IMR-90 (cell line): ENCODE measurements around the gene LRRC36. TPM values are rescaled to one million over a fixed set of nuclear protein-coding genes. Genes with fewer than 3 reads are reported as not detected.

Experiments
- ATAC-seq: fragments of 200-7000 bp; cut with Tn5 transposase; 2 replicates; pipeline ENCODE4 v1.9.1; 2020; ENCODE audit warnings: low read depth, mild to moderate bottlenecking, moderate library complexity
- BruUV-seq: library from RNA; stranded (reverse); fragments of 400-500 nt; replicated peaks from 2 replicates; lab custom pipeline; 2021; lab: Mats Ljungman, UMichigan
- CTCF ChIA-PET: fragments of 300-600 bp; formaldehyde crosslinking; extraction: SDS; loops from one replicate; lab custom pipeline; 2021; ENCODE audit warnings: antibody characterized with exemption; lab: Yijun Ruan, JAX
- POLR2A ChIA-PET: fragments of 300-600 bp; sonication (Branson Sonifier 250); formaldehyde crosslinking; loops from one replicate; lab custom pipeline; 2022; ENCODE audit warnings: antibody characterized with exemption; ENCODE audit not compliant: unreplicated experiment; lab: Charles Lee
- DNase-seq: peaks from one replicate; pipeline ENCODE4 v3.0.0; 2013
- H2AFZ ChIP-seq: replicated peaks from 2 replicates; pipeline ENCODE3; 2013; ENCODE audit warnings: low read length, mild to moderate bottlenecking; ENCODE audit not compliant: poor library complexity
- H2AK5ac ChIP-seq: 2 replicates; pipeline ENCODE4 v1.6.1; 2013; ENCODE audit warnings: low read depth, low read length, inconsistent platforms
- H2AK9ac ChIP-seq: replicated peaks from 2 replicates; pipeline ENCODE3; 2013; ENCODE audit warnings: mild to moderate bottlenecking, low read depth, low read length, moderate library complexity; ENCODE audit not compliant: poor library complexity
- H2BK120ac ChIP-seq: 2 replicates; pipeline ENCODE4 v1.6.1; 2013; ENCODE audit warnings: low read depth, low read length, inconsistent platforms
- H2BK15ac ChIP-seq: 3 replicates; pipeline ENCODE4 v1.6.1; 2013; ENCODE audit warnings: low read depth, low read length, inconsistent platforms
- H2BK20ac ChIP-seq: 2 replicates; pipeline ENCODE4 v1.6.1; 2013; ENCODE audit warnings: low read depth, mild to moderate bottlenecking, inconsistent platforms, low read length, moderate library complexity
- H2BK5ac ChIP-seq: 2 replicates; pipeline ENCODE4 v1.6.1; 2013; ENCODE audit warnings: mild to moderate bottlenecking, low read depth, low read length, inconsistent platforms; ENCODE audit not compliant: poor library complexity, severe bottlenecking
- H3K14ac ChIP-seq: replicated peaks from 2 replicates; pipeline ENCODE4 v1.6.1; 2013; ENCODE audit warnings: low read depth, low read length, inconsistent platforms
- H3K18ac ChIP-seq: 2 replicates; pipeline ENCODE4 v1.6.1; 2013; ENCODE audit warnings: low read depth, low read length, control low read depth
- H3K23ac ChIP-seq: 2 replicates; pipeline ENCODE4 v1.6.1; 2013; ENCODE audit warnings: low read depth, low read length, inconsistent platforms
- H3K27ac ChIP-seq: 2 replicates; pipeline ENCODE4 v1.5.1; 2013; ENCODE audit warnings: mild to moderate bottlenecking, control low read depth, low read length; ENCODE audit not compliant: insufficient read depth
- H3K27me3 ChIP-seq: 2 replicates; pipeline ENCODE4 v1.6.1; 2013; ENCODE audit warnings: low read length; ENCODE audit not compliant: control insufficient read depth, insufficient read depth
- H3K36me3 ChIP-seq: 2 replicates; pipeline ENCODE4 v1.6.1; 2013; ENCODE audit warnings: low read length, mixed read lengths; ENCODE audit not compliant: control insufficient read depth, insufficient read depth
- H3K4ac ChIP-seq: 2 replicates; pipeline ENCODE4 v1.6.1; 2013; ENCODE audit warnings: low read depth, low read length, inconsistent platforms
- H3K4me1 ChIP-seq: 2 replicates; pipeline ENCODE4 v1.6.1; 2013; ENCODE audit warnings: low read length, mixed read lengths; ENCODE audit not compliant: control insufficient read depth, insufficient read depth
- H3K4me2 ChIP-seq: 2 replicates; pipeline ENCODE4 v1.6.1; 2013; ENCODE audit warnings: low read depth, mild to moderate bottlenecking, control low read depth, low read length, moderate library complexity
- H3K4me3 ChIP-seq: 2 replicates; pipeline ENCODE4 v1.5.1; 2013; ENCODE audit warnings: low read depth, mild to moderate bottlenecking, control low read depth, low read length, moderate library complexity; ENCODE audit not compliant: insufficient read depth
- H3K56ac ChIP-seq: 2 replicates; pipeline ENCODE4 v1.6.1; 2013; ENCODE audit warnings: low read length, inconsistent platforms; ENCODE audit not compliant: insufficient read depth; ENCODE audit errors: extremely low read depth
- H3K79me1 ChIP-seq, 2 experiments: 2 replicates each; pipeline ENCODE4 v1.6.1; 2013; ENCODE audit warnings: low read length in 2 of 2, inconsistent platforms in 1 of 2, low read depth in 1 of 2
- H3K9ac ChIP-seq: 2 replicates; pipeline ENCODE4 v1.6.1; 2013; ENCODE audit warnings: low read depth, low read length, control low read depth
- H3K9me1 ChIP-seq: 2 replicates; pipeline ENCODE4 v1.6.1; 2013; ENCODE audit warnings: low read length, inconsistent platforms; ENCODE audit not compliant: insufficient read depth
- H3K9me3 ChIP-seq: 2 replicates; pipeline ENCODE4 v1.6.1; 2013; ENCODE audit warnings: low read length; ENCODE audit not compliant: control insufficient read depth, insufficient read depth
- H4K20me1 ChIP-seq: 2 replicates; pipeline ENCODE4 v1.6.1; 2013; ENCODE audit warnings: low read length, inconsistent platforms; ENCODE audit not compliant: insufficient read depth
- H4K5ac ChIP-seq: 2 replicates; pipeline ENCODE4 v1.6.1; 2013; ENCODE audit warnings: mild to moderate bottlenecking, low read depth, low read length, control low read depth
- H4K8ac ChIP-seq, 2 experiments: 2 replicates each; pipeline ENCODE4 v1.6.1; 2013; ENCODE audit warnings: low read depth in 2 of 2, low read length in 2 of 2, control low read depth in 1 of 2, inconsistent platforms in 1 of 2
- H4K91ac ChIP-seq: 2 replicates; pipeline ENCODE4 v1.6.1; 2013; ENCODE audit warnings: low read depth, low read length, inconsistent platforms; ENCODE audit not compliant: insufficient read depth
- BHLHE40 ChIP-seq: fragments of 150-350 bp; IDR thresholded peaks from 2 replicates; pipeline ENCODE4 v1.6.1; 2016; ENCODE audit warnings: mild to moderate bottlenecking, low read depth, low read length
- CEBPB ChIP-seq: IDR thresholded peaks from 2 replicates; pipeline ENCODE4 v1.6.1; 2012; ENCODE audit warnings: low read depth, low read length, improper control_type of control experiment
- CHD1 ChIP-seq: IDR thresholded peaks from 2 replicates; pipeline ENCODE4 v1.6.1; 2012; ENCODE audit warnings: low read depth, low read length, improper control_type of control experiment
- CTCF ChIP-seq: conservative IDR thresholded peaks from 2 replicates; pipeline ENCODE4 v1.5.1; 2012; ENCODE audit warnings: mild to moderate bottlenecking, low read depth, low read length, improper control_type of control experiment
- ELK1 ChIP-seq: fragments of 150-350 bp; IDR thresholded peaks from 2 replicates; pipeline ENCODE4 v1.6.1; 2016; ENCODE audit warnings: low read depth, mild to moderate bottlenecking, low read length, moderate library complexity, borderline replicate concordance
- FOS ChIP-seq: fragments of 150-350 bp; IDR thresholded peaks from 2 replicates; pipeline ENCODE4 v1.6.1; 2016; ENCODE audit warnings: low read depth, low read length
- MAFK ChIP-seq: IDR thresholded peaks from 2 replicates; pipeline ENCODE4 v1.6.1; 2012; ENCODE audit warnings: low read depth, low read length, improper control_type of control experiment
- MAZ ChIP-seq: IDR thresholded peaks from 2 replicates; pipeline ENCODE4 v1.6.1; 2012; ENCODE audit warnings: low read depth, mild to moderate bottlenecking, low read length, improper control_type of control experiment, moderate library complexity, borderline replicate concordance
- MXI1 ChIP-seq: IDR thresholded peaks from 2 replicates; pipeline ENCODE4 v1.6.1; 2012; ENCODE audit warnings: low read depth, mild to moderate bottlenecking, low read length, moderate library complexity, borderline replicate concordance
- NFE2L2 ChIP-seq: fragments of 150-350 bp; IDR thresholded peaks from 2 replicates; pipeline ENCODE4 v1.6.1; 2016; ENCODE audit warnings: low read depth, mild to moderate bottlenecking, low read length
- POLR2A ChIP-seq: IDR thresholded peaks from 2 replicates; pipeline ENCODE4 v1.6.1; 2012; ENCODE audit warnings: mild to moderate bottlenecking, low read depth, low read length
- RAD21 ChIP-seq: IDR thresholded peaks from 2 replicates; pipeline ENCODE4 v1.6.1; 2012; ENCODE audit warnings: low read length, improper control_type of control experiment
- RCOR1 ChIP-seq: IDR thresholded peaks from 2 replicates; pipeline ENCODE4 v1.6.1; 2012; ENCODE audit warnings: mild to moderate bottlenecking, low read length, improper control_type of control experiment; ENCODE audit not compliant: insufficient replicate concordance
- RFX5 ChIP-seq: IDR thresholded peaks from 2 replicates; pipeline ENCODE4 v1.8.0; 2012; ENCODE audit warnings: low read depth, mild to moderate bottlenecking, low read length, moderate library complexity
- SMC3 ChIP-seq: fragments of 150-350 bp; IDR thresholded peaks from 2 replicates; pipeline ENCODE4 v1.6.1; 2016; ENCODE audit warnings: low read depth, mild to moderate bottlenecking, antibody characterized with exemption, low read length, moderate library complexity
- USF2 ChIP-seq: fragments of 150-350 bp; IDR thresholded peaks from 2 replicates; pipeline ENCODE4 v1.6.1; 2017; ENCODE audit warnings: mild to moderate bottlenecking, antibody characterized with exemption, low read length, low read depth
- WGBS, 2 experiments: methylation state at CpG; one replicate each; pipeline versions ENCODE4 v1.1.5 to v1.1.7; 2013; ENCODE audit warnings: missing lambda C conversion rate in 2 of 2; ENCODE audit not compliant: insufficient read length in 1 of 2; ENCODE audit errors: extremely low coverage in 2 of 2; 5-methylcytosine and 5-hydroxymethylcytosine counted together
- dilution Hi-C: fragments of 300-500 bp; cut with HindIII; formaldehyde crosslinking; loops from one replicate; pipeline ENCODE4 v1.14.3; 2018; ENCODE audit warnings: low sequenced_read_pairs; ENCODE audit not compliant: unreplicated experiment
- in situ Hi-C: fragments of 300-500 bp; cut with MboI; formaldehyde crosslinking; loops from 3 replicates; pipeline ENCODE4 v1.14.3; 2019; ENCODE audit warnings: low sequenced_read_pairs, inconsistent platforms, mixed read lengths
- intact Hi-C: fragments of 100-400 bp; cut with micrococcal nuclease; formaldehyde crosslinking; loops from 2 replicates; pipeline ENCODE4 v1.10.0; 2022
- polyA plus RNA-seq, 3 experiments: library from polyadenylated mRNA; depleted of rRNA; stranded (reverse); fragments of >200 nt; gene quantifications; 2 replicates each; pipeline ENCODE4 v1.2.3, GENCODE V29; 2012; ENCODE audit warnings: low replicate concordance in 1 of 3
- total RNA-seq: library from RNA; depleted of rRNA; stranded (reverse); fragments of >200 nt; gene quantifications from 2 replicates; pipeline ENCODE4 v1.2.3, GENCODE V29; 2012

Gene LRRC36
- total and polyA plus RNA-seq, 2 of the 4 experiments (the other 2 are of a cell fraction), result 0.18 to 0.29 TPM

- H2BK20ac ChIP-seq, result no peak overlapping the region
- H4K8ac ChIP-seq, result no peak overlapping the region
- intact Hi-C loops (no loop called here), dilution Hi-C loops (no loop called here), in situ Hi-C loops (no loop called here)
- H3K18ac ChIP-seq, result no peak overlapping the region
- no peaks in the 10 kb centered on the region for H3K36me3 ChIP-seq
- no peak overlapping the region for H3K4ac ChIP-seq
- H3K27ac ChIP-seq, result no peak overlapping the region
- no peaks in the 10 kb centered on the region for H3K27me3 ChIP-seq
- WGBS, 2 experiments, result no CpG with 5 or more reads among the region's 3 CpGs
- CTCF ChIA-PET, result no interaction called here
- H4K20me1 ChIP-seq, result no peaks in the 10 kb centered on the region
- ATAC-seq, result no peak
- H2BK120ac ChIP-seq, result no peak overlapping the region
- H3K9ac ChIP-seq, result no peak overlapping the region
- no peak overlapping the region for H2BK5ac ChIP-seq
- no peak overlapping the region for H3K23ac ChIP-seq
- TF ChIP-seq RCOR1 (no peak), RAD21 (no peak), MXI1 (no peak), MAZ (no peak), ELK1 (no peak), CTCF (no peak), NFE2L2 (no peak), FOS (no peak), POLR2A (no peak), MAFK (no peak), CEBPB (no peak), USF2 (no peak), BHLHE40 (no peak), SMC3 (no peak), CHD1 (no peak), RFX5 (no peak)
- POLR2A ChIA-PET, result no interaction called here
- no peak overlapping the region for H4K91ac ChIP-seq
- H2BK15ac ChIP-seq, result no peak overlapping the region
- H4K5ac ChIP-seq, result no peak overlapping the region
- H3K4me3 ChIP-seq, result no peak overlapping the region
- no peaks in the 10 kb centered on the region for H3K79me1 ChIP-seq
- no TSS peak for BruUV-seq
- no peak overlapping the region for H3K14ac ChIP-seq
- H3K56ac ChIP-seq, result no peak overlapping the region
- H3K9me3 ChIP-seq, result no peaks in the 10 kb centered on the region
- H3K9me1 ChIP-seq, result no peaks in the 10 kb centered on the region
- H2AK9ac ChIP-seq, result no peak overlapping the region
- no peak overlapping the region for H2AK5ac ChIP-seq
- DNase-seq, result no peak
- no peaks in the 10 kb centered on the region for H3K4me1 ChIP-seq
- H3K4me2 ChIP-seq, result no peak overlapping the region
- H2AFZ ChIP-seq, result no peak overlapping the region
Observed at GRCh38 chr16:67341250-67341649, 14.6 kb downstream of the LRRC36 start.
